HUES48 (cell line): ENCODE measurements around the gene STK32B.

Experiments used
- H3K27ac ChIP-seq: one replicate; pipeline ENCODE4 v1.7.0; 2013; ENCODE audit warnings: low read depth, low read length, inconsistent platforms
- H3K27me3 ChIP-seq: 2 replicates; pipeline ENCODE4 v1.6.1; 2013; ENCODE audit warnings: mild to moderate bottlenecking, low read length; ENCODE audit not compliant: control insufficient read depth, insufficient read depth
- H3K36me3 ChIP-seq: 2 replicates; pipeline ENCODE4 v1.6.1; 2013; ENCODE audit warnings: low read length; ENCODE audit not compliant: control insufficient read depth, insufficient read depth
- H3K4me1 ChIP-seq: 2 replicates; pipeline ENCODE4 v1.6.1; 2013; ENCODE audit warnings: mild to moderate bottlenecking, low read length; ENCODE audit not compliant: control insufficient read depth, insufficient read depth
- H3K4me3 ChIP-seq: 2 replicates; pipeline ENCODE4 v1.5.1; 2013; ENCODE audit warnings: mild to moderate bottlenecking, low read depth, low read length
- H3K9ac ChIP-seq: 2 replicates; pipeline ENCODE4 v1.6.1; 2013; ENCODE audit warnings: mild to moderate bottlenecking, low read depth, low read length, moderate library complexity
- H3K9me3 ChIP-seq: 2 replicates; pipeline ENCODE4 v1.6.1; 2013; ENCODE audit warnings: low read length; ENCODE audit not compliant: control insufficient read depth, insufficient read depth

Gene STK32B

DNA sequence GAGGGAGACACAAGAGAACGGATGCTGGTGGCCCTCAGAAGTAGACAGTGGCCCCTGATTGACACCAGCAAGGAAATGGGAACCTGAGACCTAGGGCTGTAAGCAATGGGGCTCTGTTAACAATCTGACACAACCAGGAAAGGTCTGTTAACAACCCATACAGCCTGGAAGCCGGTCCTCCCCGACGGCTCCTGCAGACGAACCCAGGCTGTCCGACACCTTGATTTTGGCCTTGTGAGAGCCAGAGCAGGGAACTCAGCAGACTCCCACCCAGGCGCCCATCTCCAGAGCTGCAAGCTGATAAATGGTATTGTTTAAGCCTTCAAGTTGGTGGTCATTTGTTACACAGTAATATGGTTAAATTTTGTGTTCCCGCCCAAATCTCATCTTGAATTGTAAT, 21.8 kb upstream of the STK32B start:
- Histone ChIP-seq H3K4me1 (no peaks in the 10 kb centered on the region), H3K27ac (no peak overlapping the region), H3K36me3 (no peaks in the 10 kb centered on the region), H3K9ac (no peak overlapping the region), H3K27me3 (peaks cover 5% of the 10 kb centered on the region; the same call in 1 of the 2 replicates), H3K4me3 (no peak overlapping the region), H3K9me3 (no peaks in the 10 kb centered on the region)

DNA sequence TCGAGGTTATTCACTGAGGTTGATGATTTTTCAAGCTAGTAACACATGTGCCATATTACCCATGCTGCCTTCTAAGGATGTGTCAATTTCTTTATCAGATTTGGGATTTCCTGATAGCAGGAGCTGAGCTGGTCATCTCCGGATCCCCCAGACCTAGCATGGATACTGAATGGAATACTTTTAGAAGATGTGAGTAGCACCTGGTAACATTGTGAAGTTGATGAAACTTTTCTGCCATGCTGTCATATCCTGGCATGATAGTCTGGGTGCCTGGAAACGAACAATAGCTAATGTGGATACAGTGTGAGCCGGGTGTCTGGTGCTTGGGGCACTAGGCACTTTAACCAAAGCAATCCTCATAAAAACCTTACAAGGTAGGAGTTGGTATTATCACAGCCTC, 21.1 kb upstream of the STK32B start:
- Histone ChIP-seq H3K27ac (no peak overlapping the region), H3K4me1 (no peaks in the 10 kb centered on the region), H3K9me3 (no peaks in the 10 kb centered on the region), H3K4me3 (no peak overlapping the region), H3K27me3 (peaks cover 8% of the 10 kb centered on the region; the same call in 1 of the 2 replicates), H3K9ac (no peak overlapping the region), H3K36me3 (no peaks in the 10 kb centered on the region)

DNA sequence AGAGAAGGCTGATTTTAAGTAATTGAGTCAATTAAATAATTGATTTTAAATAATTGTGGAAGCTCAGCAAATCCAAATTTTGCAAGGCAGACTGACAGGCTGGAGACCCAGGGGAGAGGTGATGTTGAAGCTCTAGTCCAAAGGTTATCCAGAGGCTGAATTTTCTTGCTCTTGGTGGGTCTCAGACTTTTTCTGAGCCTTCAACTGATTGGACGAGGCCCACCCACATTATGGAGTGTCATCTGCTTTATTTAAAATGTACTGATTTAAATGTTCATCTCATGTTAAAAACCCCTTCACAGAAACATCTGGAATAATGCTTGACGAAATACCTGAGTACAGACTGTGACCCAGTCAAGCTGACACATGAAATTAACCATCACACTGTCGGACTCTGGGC, 20.4 kb upstream of the STK32B start:
- Histone ChIP-seq H3K27me3 (peaks cover 8% of the 10 kb centered on the region; the same call in 1 of the 2 replicates), H3K27ac (no peak overlapping the region), H3K9ac (no peak overlapping the region), H3K36me3 (no peaks in the 10 kb centered on the region), H3K9me3 (no peaks in the 10 kb centered on the region), H3K4me1 (no peaks in the 10 kb centered on the region), H3K4me3 (no peak overlapping the region)

DNA sequence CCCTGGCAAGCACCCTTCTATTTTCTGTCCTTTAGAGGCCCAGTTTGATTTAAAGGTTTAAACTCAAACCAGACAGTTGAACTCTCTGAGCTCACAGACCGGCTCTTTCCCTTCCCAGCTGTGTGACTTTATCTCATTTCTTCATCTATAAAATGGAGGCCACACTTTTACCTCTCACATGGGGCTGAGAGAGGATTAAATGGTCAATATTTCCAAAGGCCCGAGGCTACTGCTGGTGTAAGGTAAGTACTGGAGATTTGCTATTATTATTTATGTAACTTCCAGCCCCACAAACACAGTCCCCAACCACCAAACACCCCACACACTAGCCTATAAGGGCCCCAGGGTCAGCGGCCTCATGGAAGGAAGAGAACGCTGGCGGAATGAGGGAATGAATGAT, 18.5 kb upstream of the STK32B start:
- Histone ChIP-seq H3K4me1 (peaks cover 2% of the 10 kb centered on the region; the same call in 1 of the 2 replicates), H3K27me3 (0 out of 2 replicates have a peak, but pooled peaks cover 3% of the 10 kb centered on the region), H3K9ac (no peak overlapping the region), H3K27ac (no peak overlapping the region), H3K36me3 (no peaks in the 10 kb centered on the region), H3K9me3 (no peaks in the 10 kb centered on the region), H3K4me3 (no peak overlapping the region)

DNA sequence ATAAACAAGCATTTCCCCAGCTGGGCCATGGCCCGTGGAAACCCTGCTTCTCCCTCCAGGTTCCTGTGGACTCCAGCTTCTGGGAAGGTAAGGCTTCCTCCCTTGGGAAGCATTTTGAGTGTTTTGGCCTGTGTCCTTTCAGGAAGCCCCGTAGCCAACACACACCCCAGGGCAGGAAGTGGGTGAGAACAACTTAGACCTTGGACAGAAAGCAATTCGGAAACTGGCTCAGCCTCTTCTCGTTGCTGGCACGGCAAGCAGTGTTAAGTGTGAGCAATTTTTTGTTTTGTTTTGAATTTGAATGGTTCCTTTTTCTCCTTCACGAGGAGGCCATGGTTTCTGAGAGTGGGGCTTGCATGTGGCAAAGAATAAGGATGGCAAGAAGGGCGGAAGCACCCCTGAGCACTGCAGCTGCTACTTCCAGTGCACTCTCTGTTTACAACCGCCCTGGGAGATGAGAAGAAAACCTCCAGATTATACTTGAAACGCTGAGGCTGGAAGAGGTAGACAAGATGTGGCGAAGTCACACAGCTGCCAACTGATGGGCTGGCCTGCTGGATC, 17.9 kb upstream of the STK32B start:
- Histone ChIP-seq H3K4me1 (peaks cover 2% of the 10 kb centered on the region; the same call in 1 of the 2 replicates), H3K36me3 (no peaks in the 10 kb centered on the region), H3K27ac (no peak overlapping the region), H3K27me3 (0 out of 2 replicates have a peak, but pooled peaks cover 3% of the 10 kb centered on the region), H3K9ac (no peak overlapping the region), H3K9me3 (no peaks in the 10 kb centered on the region), H3K4me3 (no peak overlapping the region)

DNA sequence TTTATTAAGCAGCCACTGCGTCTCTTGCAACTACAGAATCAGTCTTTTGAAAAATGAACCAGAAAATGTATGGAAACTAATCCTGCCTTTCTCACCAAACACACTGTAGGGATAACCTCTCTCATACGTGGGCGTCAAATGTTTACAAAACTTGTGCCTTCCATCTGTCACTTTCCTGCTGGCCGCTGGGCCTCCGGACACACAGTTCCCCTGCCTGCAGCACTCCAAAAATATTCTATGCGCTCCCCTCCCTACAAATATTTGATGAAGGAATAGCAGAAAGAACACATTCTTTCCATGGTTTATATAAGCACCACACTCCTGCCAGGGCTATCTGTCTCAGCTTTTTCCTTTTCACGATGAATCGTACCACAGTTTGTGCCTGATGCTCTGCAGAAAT, 17.1 kb upstream of the STK32B start:
- Histone ChIP-seq H3K4me3 (no peak overlapping the region), H3K27me3 (0 out of 2 replicates have a peak, but pooled peaks cover 3% of the 10 kb centered on the region), H3K9ac (no peak overlapping the region), H3K9me3 (no peaks in the 10 kb centered on the region), H3K27ac (no peak overlapping the region), H3K36me3 (no peaks in the 10 kb centered on the region), H3K4me1 (peaks cover 2% of the 10 kb centered on the region; the same call in 1 of the 2 replicates)

DNA sequence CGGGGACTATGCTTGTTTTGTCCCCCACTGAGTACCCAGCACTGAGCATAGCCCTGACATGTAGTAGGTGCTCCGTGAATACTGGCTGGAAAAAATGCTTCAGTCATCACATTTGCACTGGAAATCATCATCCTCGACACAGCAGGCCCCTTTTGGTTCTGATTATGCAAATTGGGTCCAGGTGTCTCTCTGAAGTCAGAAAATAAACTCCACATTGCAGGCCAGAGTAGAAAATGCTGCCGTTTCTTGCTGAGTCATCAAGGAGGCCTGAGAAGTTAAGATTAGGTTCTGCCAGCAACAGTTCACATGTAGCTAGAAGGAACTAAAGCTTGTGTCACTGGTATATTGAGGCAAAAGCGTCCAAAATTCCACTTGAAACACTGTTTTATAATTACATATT, 15.0 kb upstream of the STK32B start:
- no peak overlapping the region for H3K4me3 ChIP-seq
- H3K27ac ChIP-seq, result no peak overlapping the region
- no peaks in the 10 kb centered on the region for H3K36me3 ChIP-seq
- no peaks in the 10 kb centered on the region for H3K9me3 ChIP-seq
- peaks cover 2% of the 10 kb centered on the region; the same call in 1 of the 2 replicates for H3K4me1 ChIP-seq
- H3K27me3 ChIP-seq, result 0 out of 2 replicates have a peak, but pooled peaks cover 3% of the 10 kb centered on the region
- H3K9ac ChIP-seq, result no peak overlapping the region

DNA sequence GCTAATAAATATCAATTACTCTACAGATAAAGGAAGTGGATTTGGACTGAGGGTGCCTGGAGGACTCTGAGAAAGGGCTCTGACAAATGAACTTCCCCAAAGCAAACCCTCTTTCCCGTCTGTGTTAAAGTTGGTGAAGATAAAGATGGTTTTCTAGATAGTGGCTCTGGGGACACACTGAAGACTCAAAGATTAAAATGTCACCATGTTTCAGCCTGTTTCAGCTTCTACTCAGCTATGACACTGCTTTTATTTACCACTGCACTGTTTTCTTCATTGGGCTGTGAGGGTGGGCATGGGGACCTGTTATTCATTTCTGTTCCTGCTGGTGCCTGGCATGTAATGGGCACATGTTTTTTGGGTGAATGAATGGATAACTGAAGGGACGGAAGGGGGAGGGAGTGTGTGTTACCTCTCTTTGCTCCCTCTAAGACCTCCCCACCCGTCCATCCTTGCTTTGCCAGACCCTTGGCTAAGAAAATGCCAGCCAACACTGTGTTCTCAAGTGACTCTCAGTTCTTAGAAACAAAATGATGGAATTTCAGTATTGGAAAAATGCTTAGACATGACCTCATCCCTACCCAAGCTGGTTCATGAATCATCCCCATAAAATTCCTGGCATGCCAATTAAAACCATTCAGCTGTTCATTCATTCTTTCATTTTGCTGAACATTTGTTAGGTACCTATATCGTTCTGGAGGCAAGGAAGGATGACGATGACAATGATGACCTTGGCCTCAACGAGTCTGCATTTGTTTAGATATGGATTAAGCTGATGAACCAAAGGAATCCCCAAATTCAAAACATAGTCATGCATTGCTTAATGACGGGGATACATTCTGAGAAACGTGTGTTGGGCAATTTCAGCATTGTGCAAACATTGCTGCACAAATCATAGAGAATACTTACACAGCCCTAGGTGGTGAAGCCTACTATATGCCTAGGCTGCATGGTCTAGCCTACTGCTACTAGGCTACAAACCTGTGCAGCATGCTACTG, 13.4 kb upstream of the STK32B start:
- no peaks in the 10 kb centered on the region for H3K9me3 ChIP-seq
- H3K27me3 ChIP-seq, result 0 out of 2 replicates have a peak, but pooled peaks cover 3% of the 10 kb centered on the region
- peaks cover 2% of the 10 kb centered on the region; the same call in 1 of the 2 replicates for H3K4me1 ChIP-seq
- no peaks in the 10 kb centered on the region for H3K36me3 ChIP-seq
- no peak overlapping the region for H3K9ac ChIP-seq
- H3K4me3 ChIP-seq, result no peak overlapping the region
- H3K27ac ChIP-seq, result no peak overlapping the region

DNA sequence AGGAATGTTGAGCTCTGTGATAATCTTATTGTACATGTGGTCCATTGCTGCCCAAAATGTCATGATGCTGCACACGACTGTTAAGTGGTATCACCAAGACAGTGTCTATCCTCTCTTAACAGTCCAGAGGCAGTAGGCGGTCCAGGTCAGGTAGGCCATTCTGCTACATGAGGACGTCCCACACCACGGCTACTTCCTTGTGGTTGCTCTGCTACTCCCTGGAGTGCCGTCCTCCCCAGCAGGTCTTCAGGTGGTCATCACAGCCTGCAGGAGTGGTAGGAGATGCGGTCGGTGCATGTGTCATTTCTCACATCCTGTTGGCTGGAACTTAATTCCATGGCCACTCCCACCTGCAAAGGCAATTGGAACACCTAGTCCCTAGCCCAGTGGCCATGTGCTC, 11.5 kb upstream of the STK32B start:
- H3K27ac ChIP-seq, result no peak overlapping the region
- 0 out of 2 replicates have a peak, but pooled peaks cover under 1% of the 10 kb centered on the region for H3K27me3 ChIP-seq
- H3K9ac ChIP-seq, result no peak overlapping the region
- no peaks in the 10 kb centered on the region for H3K9me3 ChIP-seq
- peaks cover 2% of the 10 kb centered on the region; the same call in 1 of the 2 replicates for H3K4me1 ChIP-seq
- H3K4me3 ChIP-seq, result no peak overlapping the region
- H3K36me3 ChIP-seq, result no peaks in the 10 kb centered on the region

DNA sequence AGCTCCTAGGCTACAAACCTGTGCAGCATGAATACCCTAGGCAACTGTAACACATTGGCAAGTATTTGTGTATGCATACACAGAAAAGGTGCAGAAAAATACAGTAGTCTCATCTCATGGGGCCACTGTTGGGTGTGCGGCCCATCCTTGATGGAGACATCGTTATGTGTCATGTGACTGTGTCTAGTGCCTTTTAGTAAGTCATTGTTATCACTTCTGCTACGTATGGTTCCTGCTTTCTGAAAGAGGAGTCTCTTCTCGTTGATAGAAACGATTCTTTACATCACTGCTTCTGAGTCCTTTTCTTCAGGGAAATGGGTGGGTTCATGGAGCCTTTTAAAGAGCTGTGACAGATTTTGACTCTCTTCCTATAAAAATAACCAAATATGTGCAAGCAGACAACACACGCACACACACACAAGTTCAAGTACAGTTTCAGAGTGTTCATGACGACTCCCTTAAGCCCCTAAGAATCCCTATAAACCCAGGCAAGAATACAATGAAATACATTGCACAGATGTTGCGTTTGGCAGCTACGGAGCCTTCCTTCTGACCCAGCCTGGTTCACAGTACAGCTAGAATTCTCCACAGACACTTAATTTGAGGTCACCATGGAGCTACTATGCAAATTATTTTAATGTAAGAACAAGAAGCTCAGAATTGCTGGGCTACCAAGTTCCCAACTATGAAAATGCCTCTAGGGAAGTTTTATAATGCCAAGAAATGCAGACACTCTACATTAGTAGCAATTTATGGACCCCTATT, 10.2 kb upstream of the STK32B start:
- Histone ChIP-seq H3K4me3 (no peak overlapping the region), H3K4me1 (peaks cover 2% of the 10 kb centered on the region; the same call in 1 of the 2 replicates), H3K9ac (no peak overlapping the region), H3K27me3 (no peaks in the 10 kb centered on the region), H3K27ac (no peak overlapping the region), H3K36me3 (no peaks in the 10 kb centered on the region), H3K9me3 (no peaks in the 10 kb centered on the region)
